GM18909 (cell line): ENCODE measurements around the gene DMPK.
"Not testable (repeated sequence)": the region's sequence is repeated elsewhere in the genome, so short reads cannot be mapped to it uniquely, and the experiment has no call there.

Experiments used
- ATAC-seq: cut with Tn5 transposase; IDR thresholded peaks from one replicate; pipeline ENCODE4 v1.9.1; 2021; ENCODE audit warnings: mild to moderate bottlenecking; ENCODE audit not compliant: unreplicated experiment, poor library complexity

DMPK gene

GRCh38 chr19:45815481-45816216 is 33.4 kb upstream of the DMPK start:
- ATAC-seq, result no peak

GRCh38 chr19:45814851-45815480 is 32.7 kb upstream of the DMPK start, which contains the start of gene RSPH6A:
Gene RSPH6A (minus strand): TSS chr19:45815308. CDS start chr19:45815176, 132 bp downstream.
- ATAC-seq, result no peak

DNA sequence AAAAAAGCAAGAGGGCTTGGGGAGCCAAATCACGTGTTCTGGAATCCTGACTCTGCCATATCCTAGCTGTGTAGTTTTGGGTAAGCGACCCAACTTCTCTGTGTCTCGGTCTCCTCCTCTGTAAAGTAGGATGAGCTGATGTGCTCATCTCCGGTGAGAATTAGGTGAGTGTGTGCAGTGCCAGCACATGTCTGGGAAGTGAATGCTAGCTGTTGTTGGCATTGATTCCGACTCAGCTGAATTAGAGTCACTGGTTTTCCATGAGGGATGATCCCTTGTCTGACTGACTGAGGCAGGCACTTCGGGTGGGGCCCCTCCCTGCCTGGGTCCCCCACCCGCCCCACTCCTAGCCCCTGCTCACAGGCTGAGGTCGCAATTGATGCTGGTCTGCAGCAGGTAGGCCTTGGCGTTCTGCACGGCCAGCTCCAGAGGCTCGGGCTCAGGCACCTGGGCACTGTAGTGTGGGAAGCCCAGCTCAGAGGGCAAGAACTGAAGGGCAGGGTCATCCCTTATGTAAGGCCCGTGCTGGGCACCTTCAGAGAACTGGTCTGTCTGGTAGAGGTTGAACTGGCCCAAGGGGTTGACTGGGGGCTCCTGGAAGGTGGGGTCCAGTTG is 32.0 kb upstream of the DMPK start:
- ATAC-seq, result no peak

- ATAC-seq, result no peak
These were observed 30.0 kb upstream of the DMPK start for GRCh38 chr19:45812297-45812696.

DNA sequence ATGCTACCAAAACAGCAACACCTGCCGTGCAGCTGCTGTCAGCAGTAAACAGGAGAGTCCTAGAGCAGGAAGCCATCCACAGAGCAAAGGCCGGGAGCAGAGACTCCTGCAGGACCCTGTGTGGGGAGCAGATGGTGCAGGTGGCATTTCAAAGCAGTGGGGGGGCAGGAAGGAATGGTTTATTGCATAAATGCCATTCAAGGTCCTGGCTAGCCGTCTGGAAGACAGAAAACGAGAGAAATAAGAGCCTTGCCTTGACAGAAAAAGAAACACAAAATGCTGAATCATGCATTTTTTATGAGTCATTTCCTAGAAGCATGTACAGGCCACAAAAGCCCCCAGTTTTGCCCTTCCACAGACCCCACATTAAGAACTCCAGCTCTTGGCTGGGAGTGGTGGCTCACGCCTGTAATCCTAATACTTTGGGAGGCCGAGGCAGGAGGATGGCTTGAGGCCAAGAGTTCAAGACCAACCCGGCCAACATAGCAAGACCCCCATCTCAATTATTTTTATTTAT is 27.4 kb upstream of the DMPK start:
- ATAC-seq, result no peak

- no peak for ATAC-seq
These were observed 23.4 kb upstream of the DMPK start for GRCh38 chr19:45805719-45806118.

DNA sequence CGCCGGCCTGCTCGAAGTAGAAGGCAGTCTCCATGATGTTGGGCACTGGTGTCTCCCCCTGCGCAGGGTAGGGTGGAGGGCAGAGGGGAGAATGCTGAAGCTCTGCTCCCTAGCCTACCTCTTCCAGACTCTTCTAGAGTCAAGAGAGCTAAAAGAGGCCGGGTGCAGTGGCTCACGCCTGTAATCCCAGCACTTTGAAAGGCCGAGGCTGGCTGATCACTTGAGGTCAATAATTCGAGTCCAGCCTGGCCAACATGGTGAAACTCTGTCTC is 22.6 kb upstream of the DMPK start:
- no peak for ATAC-seq

- ATAC-seq, result no peak
These were observed 22.1 kb upstream of the DMPK start for GRCh38 chr19:45804140-45804958.

- ATAC-seq, result no peak
These were observed 19.4 kb upstream of the DMPK start for GRCh38 chr19:45801603-45802175.

DNA sequence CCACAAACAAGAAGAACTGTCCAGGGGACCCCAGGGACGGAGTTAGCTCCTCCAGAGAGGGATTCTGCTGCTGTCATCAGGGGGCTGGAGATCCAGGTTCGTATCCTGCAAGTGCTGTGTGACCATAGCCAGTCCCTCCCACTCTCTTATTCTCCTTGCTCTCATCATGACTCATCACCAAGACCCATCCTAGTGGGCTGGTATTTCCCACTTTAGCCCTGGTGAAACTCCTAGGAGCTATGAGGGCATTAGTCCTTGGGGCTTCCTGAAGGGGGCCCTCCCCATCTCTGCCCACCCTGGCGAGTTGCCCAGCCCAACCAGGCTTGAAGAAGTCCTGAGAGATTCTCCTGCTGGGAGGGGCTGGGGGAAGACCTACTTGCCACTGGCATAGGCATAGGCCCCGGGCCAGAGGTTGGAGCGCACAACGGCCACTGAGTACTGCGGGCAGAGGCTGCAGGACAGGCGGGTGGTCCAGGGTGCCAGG is 17.8 kb upstream of the DMPK start:
- no peak for ATAC-seq

DNA sequence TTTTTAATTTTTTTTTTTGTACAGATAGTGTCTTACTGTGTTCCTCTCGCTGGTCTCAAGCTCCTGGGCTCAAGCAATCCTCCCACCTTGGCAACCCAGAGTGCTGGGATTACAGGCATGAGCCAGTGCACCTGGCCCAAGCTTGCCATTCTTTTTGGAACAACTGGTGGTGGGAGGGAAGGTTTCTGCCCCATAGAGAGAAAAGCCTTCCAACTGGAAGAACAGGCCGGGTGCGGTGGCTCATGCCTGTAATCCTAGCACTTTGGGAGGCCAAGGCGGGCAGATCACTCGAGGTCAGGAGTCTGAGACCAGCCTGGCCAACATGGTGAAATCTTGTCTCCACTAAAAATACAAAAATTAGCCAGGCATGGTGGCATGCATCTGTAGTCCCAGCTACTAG is 17.3 kb upstream of the DMPK start:
- not testable (repeated sequence) for ATAC-seq

DNA sequence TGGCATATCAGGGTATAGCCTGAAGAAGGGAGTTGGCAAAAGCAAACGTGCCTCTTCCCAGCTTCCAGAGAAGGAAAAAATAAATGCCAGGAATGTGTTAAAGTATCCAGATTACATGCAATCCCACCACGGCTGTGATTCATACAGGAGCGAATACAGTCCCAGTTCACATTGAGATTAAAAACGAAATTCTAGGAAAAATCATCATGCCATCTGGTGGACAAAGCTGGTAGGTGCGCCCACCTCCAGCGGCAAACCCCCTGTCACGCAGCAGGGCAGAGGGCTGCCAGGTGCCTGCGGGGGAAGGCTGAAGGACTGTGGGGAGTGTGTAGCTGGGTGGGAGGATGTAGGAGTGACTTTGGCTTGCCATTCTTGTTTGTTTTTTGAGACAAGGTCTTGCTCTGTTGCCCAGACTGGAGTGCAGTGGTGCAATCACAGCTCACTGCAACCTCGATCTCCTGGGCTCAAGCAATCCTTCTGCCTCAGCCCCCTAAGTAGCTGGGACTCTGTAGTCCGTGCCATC is 16.8 kb upstream of the DMPK start:
- no peak for ATAC-seq

GRCh38 chr19:45794627-45795026 is 12.3 kb upstream of the DMPK start:
- ATAC-seq, result no peak

DNA sequence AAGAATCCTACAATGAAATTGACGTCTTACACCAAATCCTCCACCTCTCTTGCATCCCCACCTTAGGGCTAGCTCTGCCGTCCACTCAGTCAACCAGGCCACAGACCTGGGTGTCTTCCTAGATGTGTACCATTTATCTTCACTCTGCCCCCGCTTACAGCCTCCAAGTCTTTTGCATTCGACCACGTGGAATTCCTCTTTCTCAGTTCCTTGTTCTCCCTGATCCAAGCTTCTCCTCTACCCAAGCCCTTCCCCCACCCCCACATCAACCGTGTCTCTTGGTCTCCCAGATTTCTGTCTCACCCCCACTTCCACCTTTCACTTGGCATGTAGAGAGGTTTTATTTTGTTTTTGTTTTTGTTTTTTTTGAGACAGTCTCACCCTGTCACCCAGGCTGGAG is 11.6 kb upstream of the DMPK start:
- ATAC-seq, result no peak

DNA sequence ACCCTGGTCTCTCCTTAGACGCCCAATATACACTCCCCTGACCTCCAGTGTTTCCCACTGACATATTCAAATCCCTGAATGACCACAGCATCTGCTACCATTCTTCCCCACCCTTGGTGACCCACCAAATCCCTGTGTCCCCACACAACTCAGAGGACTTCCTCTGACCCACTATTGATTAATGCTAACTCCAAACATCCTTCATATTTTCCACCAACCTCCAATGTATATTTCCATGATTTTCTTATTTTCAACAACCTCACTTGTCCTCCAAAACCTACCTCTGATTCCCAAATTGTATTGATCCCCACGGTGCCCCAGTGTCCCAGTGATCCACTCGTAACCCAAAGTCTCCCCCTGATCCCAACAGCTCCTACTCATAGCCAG is 10.9 kb upstream of the DMPK start:
- ATAC-seq, result no peak

- peak; percentile 91 for ATAC-seq
These were observed 10.3 kb upstream of the DMPK start, which contains the start of gene DMWD for GRCh38 chr19:45792470-45793177. Gene DMWD (minus strand): TSS chr19:45792845. CDS start chr19:45792756, 89 bp downstream.

DNA sequence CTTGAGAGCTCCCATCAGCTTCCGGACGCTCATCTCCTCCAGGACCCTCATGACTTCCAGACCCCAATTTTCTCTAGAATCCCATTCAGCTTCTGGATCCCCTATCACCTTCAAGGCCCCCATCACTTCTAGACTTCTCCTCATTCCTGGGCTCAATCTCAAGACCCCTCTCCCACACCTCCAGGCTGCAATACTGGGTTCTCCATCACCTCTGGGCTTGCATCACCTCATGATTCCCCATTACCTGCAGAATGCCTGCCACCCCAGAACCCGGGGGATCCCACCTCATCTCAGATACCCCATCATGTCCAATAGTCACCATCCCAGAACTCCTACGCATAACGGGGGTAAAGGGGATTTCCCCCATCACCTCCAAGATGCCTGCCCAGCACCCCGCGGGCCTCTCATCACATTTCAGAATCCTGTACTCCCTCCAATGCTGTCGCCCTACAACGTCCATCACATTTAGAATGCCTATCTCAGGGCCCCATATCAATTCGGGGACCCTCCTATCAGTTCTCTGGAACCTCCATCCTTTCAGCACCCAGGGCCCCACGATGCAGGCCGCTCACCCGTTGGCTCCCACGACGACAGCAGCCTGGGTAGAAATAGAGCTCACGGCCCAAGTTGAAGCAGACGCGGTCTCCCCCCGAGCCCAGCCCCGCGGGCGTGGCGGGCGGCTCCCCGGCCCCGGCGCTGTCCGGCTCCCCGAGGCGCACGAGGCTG is 9.6 kb upstream of the DMPK start:
- peak; percentile 30 for ATAC-seq

GRCh38 chr19:45790942-45791341 is 8.7 kb upstream of the DMPK start:
- no peak for ATAC-seq
